Measurements from ENCODE around the gene AGBL1. TPM values are rescaled to one million over a fixed set of nuclear protein-coding genes. Genes with fewer than 3 reads are reported as not detected.

AGBL1 gene
- total and polyA plus RNA-seq, 2 donors (not counting 3 experiments of a cell fraction or from before 2014, with no cell fraction given) = not detected

GRCh38 chr15:86762874-86763273, 683.2 kb downstream of the AGBL1 start:
- H3K36me3 ChIP-seq (ENCODE audit: control insufficient read depth in 2 of 2, extremely low read depth in 1 of 2, insufficient read depth in 2 of 2, low read length in 2 of 2) = no peaks in the 10 kb centered on the region
- no peaks in the 10 kb centered on the region for H4K20me1 ChIP-seq (replicated peaks; ENCODE audit: control insufficient read depth, extremely low read depth, insufficient read depth, low read length)
- ChIA-PET POLR2A (no interaction called here), CTCF (no interaction called here)
- FAIRE-seq = no peak
- no peak overlapping the region for H3K9ac ChIP-seq (replicated peaks; ENCODE audit: extremely low read depth, insufficient read depth, low read length)
- H2AFZ ChIP-seq (ENCODE audit: low read depth, low read length) = no peak overlapping the region
- DNase-seq (ENCODE audit: low read depth, low spot score) = no peak
- no TSS peak for BruUV-seq (replicated peaks)
- TF ChIP-seq POLR2A (IDR thresholded peaks at IDR 0.05; ENCODE audit: low read depth, low read length) (no peak), FOS (IDR thresholded peaks at IDR 0.05; ENCODE audit: borderline replicate concordance, insufficient read depth, low read length) (no peak), GATA2 (IDR thresholded peaks at IDR 0.05; ENCODE audit: insufficient read depth, insufficient read length, low read depth, low read length) (no peak), CTCF (IDR thresholded peaks at IDR 0.05; ENCODE audit: extremely low read depth in 1 of 2, insufficient read depth in 1 of 2, low read depth in 1 of 2, low read length in 2 of 2) (no peak), POLR2AphosphoS5 (IDR thresholded peaks at IDR 0.05; ENCODE audit: insufficient read depth, low read depth, low read length) (no peak), MYC (IDR thresholded peaks at IDR 0.05; ENCODE audit: low read depth, low read length) (no peak), JUN (IDR thresholded peaks at IDR 0.05; ENCODE audit: borderline replicate concordance, insufficient read depth, insufficient read length, low read depth) (no peak), MAX (IDR thresholded peaks at IDR 0.05; ENCODE audit: insufficient read depth, insufficient read length) (no peak), EZH2 (IDR thresholded peaks at IDR 0.05; ENCODE audit: borderline replicate concordance, low read depth, low read length, severe bottlenecking) (no peak)
- no peaks in the 10 kb centered on the region for H3K27me3 ChIP-seq (ENCODE audit: control insufficient read depth in 2 of 2, insufficient read depth in 2 of 2, low read length in 2 of 2)
- dilution Hi-C loops (cut with MboI; ENCODE audit: extremely low pct_ligation_motif_present, low sequenced_read_pairs) = no loop called here
- H3K4me2 ChIP-seq (ENCODE audit: insufficient read depth, low read length) = no peak overlapping the region
- H3K9me3 ChIP-seq (replicated peaks; ENCODE audit: control insufficient read depth, insufficient read depth, low read length) = peaks cover 2% of the 10 kb centered on the region
- no peaks in the 10 kb centered on the region for H3K4me1 ChIP-seq (ENCODE audit: control insufficient read depth, extremely low read depth, insufficient read depth, low read length)
- no peaks in the 10 kb centered on the region for H3K79me2 ChIP-seq (ENCODE audit: control insufficient read depth, insufficient read depth, low read length)
- no peaks in the 10 kb centered on the region for H3K9me1 ChIP-seq (replicated peaks; ENCODE audit: control insufficient read depth, extremely low read depth, insufficient read depth, low read length)
- H3K4me3 ChIP-seq (replicated peaks in 1 of 3; ENCODE audit: insufficient read depth in 1 of 3, low read depth in 1 of 3, low read length in 3 of 3) = no peak overlapping the region
- no peak overlapping the region for H3K27ac ChIP-seq (ENCODE audit: insufficient read depth, low read depth, low read length)
- intact Hi-C loops (cut with micrococcal nuclease) = no loop called here

Measured in endothelial cell of umbilical vein (primary cell).